Glutamatergic neuron (in vitro differentiated cells): ENCODE data around the gene MTFP1. TPM values are rescaled to one million over a fixed set of nuclear protein-coding genes. Genes with fewer than 3 reads are reported as not detected.
"Not testable (repeated sequence)": the region's sequence is repeated elsewhere in the genome, so short reads cannot be mapped to it uniquely, and the experiment has no call there.

Experiments
- DNase-seq: peaks from one replicate; pipeline ENCODE4 v3.0.0; 2022
- H3K27ac Mint-ChIP-seq: one replicate; pipeline ENCODE4 v1.8.0; 2020; ENCODE audit warnings: mild to moderate bottlenecking, mixed read lengths, inconsistent platforms; ENCODE audit not compliant: unreplicated experiment
- H3K27me3 Mint-ChIP-seq: one replicate; pipeline ENCODE4 v1.8.0; 2020; ENCODE audit warnings: mild to moderate bottlenecking, moderate library complexity, mixed read lengths, inconsistent platforms; ENCODE audit not compliant: unreplicated experiment
- H3K36me3 Mint-ChIP-seq: one replicate; pipeline ENCODE4 v1.8.0; 2020; ENCODE audit warnings: mild to moderate bottlenecking, mixed read lengths, inconsistent platforms; ENCODE audit not compliant: unreplicated experiment
- H3K4me1 Mint-ChIP-seq: one replicate; pipeline ENCODE4 v1.8.0; 2020; ENCODE audit warnings: mild to moderate bottlenecking, low read depth, mixed read lengths, inconsistent platforms; ENCODE audit not compliant: unreplicated experiment
- H3K4me3 Mint-ChIP-seq: one replicate; pipeline ENCODE4 v1.8.0; 2020; ENCODE audit warnings: mild to moderate bottlenecking, mixed read lengths, inconsistent platforms; ENCODE audit not compliant: unreplicated experiment
- H3K9me3 Mint-ChIP-seq: one replicate; pipeline ENCODE4 v1.8.0; 2020; ENCODE audit warnings: mild to moderate bottlenecking, moderate library complexity, mixed read lengths, inconsistent platforms; ENCODE audit not compliant: unreplicated experiment
- CTCF ChIP-seq: fragments of 200-600 bp; sonication (generic); IDR thresholded peaks from one replicate; pipeline ENCODE4 v1.5.0; 2021; ENCODE audit not compliant: partially characterized antibody, unreplicated experiment
- total RNA-seq: library from RNA; stranded (reverse); fragmentation: NEBNext Ultra II Directional; extraction: Animal tissue kit (Norgen Biotek cat#: 25700); gene quantifications from one replicate; pipeline ENCODE4 v1.2.1, GENCODE V29; 2021; ENCODE audit not compliant: unreplicated experiment

MTFP1 gene
- total RNA-seq, 1 donor from 2014 or later = 5.8 TPM

GRCh38 chr22:30441088-30441487 lies 15.5 kb downstream of the MTFP1 start:
- no peaks in the 10 kb centered on the region for H3K36me3 Mint-ChIP-seq
- H3K9me3 Mint-ChIP-seq = peaks cover 4% of the 10 kb centered on the region
- H3K4me1 Mint-ChIP-seq = peaks cover 16% of the 10 kb centered on the region
- peaks cover 7% of the 10 kb centered on the region for H3K27me3 Mint-ChIP-seq
- TF ChIP-seq CTCF = no peak
- H3K4me3 Mint-ChIP-seq = peak overlapping the region; percentile 72
- H3K27ac Mint-ChIP-seq = peak overlapping the region; percentile 71
- DNase-seq = peak; percentile 27

- TF ChIP-seq CTCF = peak; percentile 90
- peaks cover 2% of the 10 kb centered on the region for H3K9me3 Mint-ChIP-seq
Observed at GRCh38 chr22:30444632-30445437, 19.3 kb downstream of the MTFP1 start.

GRCh38 chr22:30445438-30446145 lies 20.0 kb downstream of the MTFP1 start:
- no peak for TF ChIP-seq CTCF
- DNase-seq = no peak
- Mint-ChIP-seq H3K4me3 (peak overlapping the region; percentile 30), H3K27ac (no peak overlapping the region), H3K9me3 (peaks cover 2% of the 10 kb centered on the region), H3K27me3 (peaks cover 9% of the 10 kb centered on the region), H3K4me1 (peaks cover 13% of the 10 kb centered on the region), H3K36me3 (no peaks in the 10 kb centered on the region)

More at GRCh38 chr22:30444632-30445437, 19.3 kb downstream of the MTFP1 start:
- Mint-ChIP-seq H3K27ac (peak overlapping the region; percentile 86), H3K4me1 (peaks cover 16% of the 10 kb centered on the region), H3K27me3 (peaks cover 9% of the 10 kb centered on the region), H3K4me3 (no peak overlapping the region), H3K36me3 (no peaks in the 10 kb centered on the region)
- peak; percentile 84 for DNase-seq

- Mint-ChIP-seq H3K27me3 (peaks cover 3% of the 10 kb centered on the region), H3K9me3 (no peaks in the 10 kb centered on the region), H3K4me3 (no peak overlapping the region), H3K27ac (no peak overlapping the region), H3K36me3 (no peaks in the 10 kb centered on the region), H3K4me1 (peaks cover 6% of the 10 kb centered on the region)
- TF ChIP-seq CTCF = no peak
- no peak for DNase-seq
Observed at GRCh38 chr22:30447656-30448055, 22.1 kb downstream of the MTFP1 start.

GRCh38 chr22:30451488-30451887 lies 25.9 kb downstream of the MTFP1 start:
- not testable (repeated sequence) for H3K9me3 Mint-ChIP-seq, H3K36me3 Mint-ChIP-seq, H3K27ac Mint-ChIP-seq, H3K27me3 Mint-ChIP-seq, DNase-seq, H3K4me1 Mint-ChIP-seq, H3K4me3 Mint-ChIP-seq
